Endothelial cell (in vitro differentiated cells): Measurements from ENCODE around the gene SLC38A1. TPM values are rescaled to one million over a fixed set of nuclear protein-coding genes. Genes with fewer than 3 reads are reported as not detected.

Experiments
- DNase-seq: peaks from one replicate; pipeline ENCODE4 v3.0.0; 2021; ENCODE audit warnings: low spot score
- H3K27ac Mint-ChIP-seq: one replicate; pipeline ENCODE4 v1.8.0; 2021; ENCODE audit warnings: mixed read lengths, inconsistent platforms; ENCODE audit not compliant: unreplicated experiment
- H3K27me3 Mint-ChIP-seq: one replicate; pipeline ENCODE4 v1.8.0; 2021; ENCODE audit warnings: mild to moderate bottlenecking, moderate library complexity, mixed read lengths, inconsistent platforms; ENCODE audit not compliant: unreplicated experiment
- H3K36me3 Mint-ChIP-seq: one replicate; pipeline ENCODE4 v1.8.0; 2021; ENCODE audit warnings: mild to moderate bottlenecking, low read depth, mixed read lengths, inconsistent platforms; ENCODE audit not compliant: unreplicated experiment
- H3K4me1 Mint-ChIP-seq: one replicate; pipeline ENCODE4 v1.8.0; 2021; ENCODE audit warnings: mild to moderate bottlenecking, mixed read lengths, inconsistent platforms; ENCODE audit not compliant: unreplicated experiment
- H3K4me3 Mint-ChIP-seq: one replicate; pipeline ENCODE4 v1.8.0; 2021; ENCODE audit warnings: mild to moderate bottlenecking, mixed read lengths, inconsistent platforms; ENCODE audit not compliant: unreplicated experiment
- H3K9me3 Mint-ChIP-seq: one replicate; pipeline ENCODE4 v1.8.0; 2021; ENCODE audit warnings: mixed read lengths, inconsistent platforms; ENCODE audit not compliant: unreplicated experiment
- total RNA-seq: library from RNA; stranded (reverse); fragmentation: NEBNext Ultra II Directional; extraction: Animal tissue kit (Norgen Biotek cat#: 25700); gene quantifications from one replicate; pipeline ENCODE4 v1.2.1, GENCODE V29; 2021; ENCODE audit not compliant: unreplicated experiment
- TF ChIP-seq, protein P1 (sequence below): fragments of 200-600 bp; sonication (generic); IDR thresholded peaks from one replicate; pipeline ENCODE4 v1.5.0; 2021; ENCODE audit warnings: antibody characterized with exemption; ENCODE audit not compliant: unreplicated experiment

SLC38A1 gene
- total RNA-seq, 1 donor from 2014 or later: 100 TPM

DNA sequence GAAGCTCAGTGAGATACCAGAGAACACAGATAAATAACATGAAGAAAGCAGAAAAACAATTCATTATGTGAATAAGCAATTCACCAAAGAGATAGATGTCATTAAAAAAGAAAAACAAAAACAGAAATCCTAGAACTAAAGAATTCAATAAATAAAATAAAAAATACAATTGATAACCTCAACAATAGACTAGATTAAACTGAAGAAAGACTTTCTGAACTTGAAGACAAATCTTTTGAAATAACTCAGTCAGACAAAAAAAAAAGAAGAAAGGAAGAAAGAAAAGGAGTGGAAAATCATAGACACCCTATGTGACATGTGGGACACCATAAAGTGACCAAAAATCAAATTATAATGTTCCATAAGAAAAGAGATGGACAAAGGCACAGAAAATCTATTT lies 14.0 kb upstream of the SLC38A1 start:
- TF ChIP-seq, protein P1, sequence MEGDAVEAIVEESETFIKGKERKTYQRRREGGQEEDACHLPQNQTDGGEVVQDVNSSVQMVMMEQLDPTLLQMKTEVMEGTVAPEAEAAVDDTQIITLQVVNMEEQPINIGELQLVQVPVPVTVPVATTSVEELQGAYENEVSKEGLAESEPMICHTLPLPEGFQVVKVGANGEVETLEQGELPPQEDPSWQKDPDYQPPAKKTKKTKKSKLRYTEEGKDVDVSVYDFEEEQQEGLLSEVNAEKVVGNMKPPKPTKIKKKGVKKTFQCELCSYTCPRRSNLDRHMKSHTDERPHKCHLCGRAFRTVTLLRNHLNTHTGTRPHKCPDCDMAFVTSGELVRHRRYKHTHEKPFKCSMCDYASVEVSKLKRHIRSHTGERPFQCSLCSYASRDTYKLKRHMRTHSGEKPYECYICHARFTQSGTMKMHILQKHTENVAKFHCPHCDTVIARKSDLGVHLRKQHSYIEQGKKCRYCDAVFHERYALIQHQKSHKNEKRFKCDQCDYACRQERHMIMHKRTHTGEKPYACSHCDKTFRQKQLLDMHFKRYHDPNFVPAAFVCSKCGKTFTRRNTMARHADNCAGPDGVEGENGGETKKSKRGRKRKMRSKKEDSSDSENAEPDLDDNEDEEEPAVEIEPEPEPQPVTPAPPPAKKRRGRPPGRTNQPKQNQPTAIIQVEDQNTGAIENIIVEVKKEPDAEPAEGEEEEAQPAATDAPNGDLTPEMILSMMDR: no peak
- Mint-ChIP-seq H3K4me1 (no peaks in the 10 kb centered on the region), H3K27me3 (peaks cover 13% of the 10 kb centered on the region), H3K9me3 (peaks cover 22% of the 10 kb centered on the region), H3K27ac (no peak overlapping the region), H3K36me3 (peaks cover 16% of the 10 kb centered on the region), H3K4me3 (no peak overlapping the region)
- DNase-seq: no peak

DNA sequence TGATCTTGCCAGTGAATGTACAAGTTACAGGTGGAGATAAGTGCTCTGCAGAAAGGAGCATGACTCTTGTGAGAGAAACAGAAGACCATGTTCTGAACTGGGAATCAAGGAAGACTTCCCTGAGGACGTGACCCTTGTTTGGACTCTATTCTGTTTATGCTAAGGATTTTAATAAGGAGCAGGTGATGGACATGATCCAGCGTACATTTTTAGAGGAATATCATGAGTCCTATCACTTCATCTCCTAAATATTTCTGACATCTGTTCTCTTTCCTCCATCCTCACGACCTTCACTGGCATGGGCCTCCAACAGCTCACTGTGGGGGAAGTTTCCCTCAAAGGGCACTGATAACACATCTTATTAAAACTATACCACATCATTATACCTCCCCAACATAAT lies 7.9 kb upstream of the SLC38A1 start:
- Mint-ChIP-seq H3K27ac (no peak overlapping the region), H3K4me3 (no peak overlapping the region), H3K9me3 (no peaks in the 10 kb centered on the region), H3K27me3 (peaks cover 4% of the 10 kb centered on the region), H3K36me3 (peaks cover 4% of the 10 kb centered on the region), H3K4me1 (no peaks in the 10 kb centered on the region)
- TF ChIP-seq, protein P1: no peak
- no peak for DNase-seq

DNA sequence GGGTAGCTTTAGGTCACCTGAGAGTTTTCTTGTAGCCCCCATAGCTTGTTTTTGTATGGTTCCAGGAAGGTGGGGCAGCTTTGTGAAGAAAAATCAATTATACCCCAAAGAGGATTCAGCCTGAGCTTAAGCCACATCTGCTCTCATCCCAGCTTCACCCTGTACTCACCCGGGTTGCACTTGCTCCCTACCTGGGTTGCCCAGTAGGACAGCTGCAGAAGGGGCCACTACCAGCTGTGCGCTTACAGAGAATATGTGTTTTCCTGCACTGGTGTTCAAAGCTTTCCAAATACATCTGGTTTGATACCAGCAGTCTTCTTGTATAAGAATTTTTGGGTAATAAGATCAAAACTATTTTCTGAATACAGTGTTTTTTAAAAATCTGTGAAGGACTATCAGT lies 3.0 kb upstream of the SLC38A1 start:
- Mint-ChIP-seq H3K27ac (no peak overlapping the region), H3K27me3 (peaks cover 7% of the 10 kb centered on the region), H3K4me1 (peaks cover 8% of the 10 kb centered on the region), H3K9me3 (no peaks in the 10 kb centered on the region), H3K36me3 (peaks cover 4% of the 10 kb centered on the region), H3K4me3 (no peak overlapping the region)
- DNase-seq: no peak
- TF ChIP-seq, protein P1: no peak

- peaks cover 6% of the 10 kb centered on the region for H3K27me3 Mint-ChIP-seq
- DNase-seq: peak; percentile 15
- TF ChIP-seq, protein P1: no peak
- H3K4me1 Mint-ChIP-seq: peaks cover 8% of the 10 kb centered on the region
- peak overlapping the region; percentile 80 for H3K27ac Mint-ChIP-seq
- H3K36me3 Mint-ChIP-seq: no peaks in the 10 kb centered on the region
- H3K9me3 Mint-ChIP-seq: no peaks in the 10 kb centered on the region
- no peak overlapping the region for H3K4me3 Mint-ChIP-seq
Measured at GRCh38 chr12:46269429-46270241, 792 bp upstream of the SLC38A1 start.

DNA sequence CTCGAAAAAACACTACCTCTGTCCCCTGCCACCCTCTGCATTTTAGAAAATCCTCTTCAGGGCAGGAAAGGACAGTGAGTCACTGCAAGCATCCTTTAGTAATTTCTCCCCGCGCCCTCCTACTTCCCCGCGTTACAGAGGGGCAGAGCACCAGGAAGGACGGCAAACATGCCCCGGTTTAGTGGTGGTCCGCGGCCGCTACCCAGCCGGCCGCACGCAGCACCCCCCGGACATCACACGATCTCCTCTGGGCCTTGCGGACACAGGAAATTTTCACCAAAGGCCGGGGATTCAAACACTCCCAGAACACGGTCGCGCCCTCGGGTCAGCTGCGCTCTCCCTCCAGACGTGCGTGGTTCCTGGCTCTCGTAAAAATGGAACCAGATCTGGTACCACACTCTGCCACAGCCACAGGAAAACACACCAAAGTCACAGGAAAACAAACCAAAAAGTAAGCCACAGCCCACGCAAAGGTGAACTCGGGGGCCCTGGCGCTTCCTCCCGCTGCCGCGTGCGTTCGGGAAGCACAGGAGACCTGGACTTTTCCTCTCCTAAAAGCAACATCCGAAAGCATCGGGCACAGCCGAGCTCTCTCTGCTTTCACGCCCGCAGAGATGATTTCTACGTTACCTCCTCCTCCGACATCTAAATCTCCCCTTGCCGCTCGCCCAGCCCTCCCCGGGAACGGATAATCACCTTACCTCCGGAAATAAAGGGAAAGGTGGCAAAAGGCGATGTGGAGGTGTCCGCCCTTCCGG lies 839 bp downstream of the SLC38A1 start:
- Mint-ChIP-seq H3K4me3 (no peak overlapping the region), H3K9me3 (no peaks in the 10 kb centered on the region), H3K4me1 (peaks cover 18% of the 10 kb centered on the region), H3K27me3 (peaks cover 7% of the 10 kb centered on the region), H3K27ac (no peak overlapping the region), H3K36me3 (no peaks in the 10 kb centered on the region)
- TF ChIP-seq, protein P1: no peak
- peak; percentile 26 for DNase-seq
